IMR-90 (cell line): ENCODE data around the gene ZNF800. TPM values are rescaled to one million over a fixed set of nuclear protein-coding genes. Genes with fewer than 3 reads are reported as not detected.

Experiments used
- CEBPB ChIP-seq: IDR thresholded peaks from 2 replicates; pipeline ENCODE4 v1.6.1; 2012; ENCODE audit warnings: low read depth, low read length, improper control_type of control experiment
- CHD1 ChIP-seq: IDR thresholded peaks from 2 replicates; pipeline ENCODE4 v1.6.1; 2012; ENCODE audit warnings: low read depth, low read length, improper control_type of control experiment
- CTCF ChIP-seq: conservative IDR thresholded peaks from 2 replicates; pipeline ENCODE4 v1.5.1; 2012; ENCODE audit warnings: mild to moderate bottlenecking, low read depth, low read length, improper control_type of control experiment
- FOS ChIP-seq: fragments of 150-350 bp; IDR thresholded peaks from 2 replicates; pipeline ENCODE4 v1.6.1; 2016; ENCODE audit warnings: low read depth, low read length
- RAD21 ChIP-seq: IDR thresholded peaks from 2 replicates; pipeline ENCODE4 v1.6.1; 2012; ENCODE audit warnings: low read length, improper control_type of control experiment
- polyA plus RNA-seq, 3 experiments: library from polyadenylated mRNA; depleted of rRNA; stranded (reverse); fragments of >200 nt; gene quantifications; 2 replicates each; pipeline ENCODE4 v1.2.3, GENCODE V29; 2012; ENCODE audit warnings: low replicate concordance in 1 of 3
- total RNA-seq: library from RNA; depleted of rRNA; stranded (reverse); fragments of >200 nt; gene quantifications from 2 replicates; pipeline ENCODE4 v1.2.3, GENCODE V29; 2012

ZNF800 gene
- total and polyA plus RNA-seq, 2 of the 4 experiments (the other 2 are of a cell fraction): 6.9 to 13.1 TPM

- TF ChIP-seq CTCF: no peak
- no peak for TF ChIP-seq RAD21
- TF ChIP-seq CHD1: no peak
- TF ChIP-seq FOS: no peak
- TF ChIP-seq CEBPB: no peak
These were observed 30.0 kb downstream of the ZNF800 start (continued) for GRCh38 chr7:127362364-127363027.
